Measurements from ENCODE around the gene ONECUT1.
"Not testable (repeated sequence)": the region's sequence is repeated elsewhere in the genome, so short reads cannot be mapped to it uniquely, and the experiment has no call there.

- TF ChIP-seq CTCF, POLR2A (IDR thresholded peaks at IDR 0.05): not testable (repeated sequence)
Measured at GRCh38 chr15:52824169-52824942, 34.2 kb upstream of the ONECUT1 start.
